Measurements from ENCODE around the gene ZFP3. TPM values are rescaled to one million over a fixed set of nuclear protein-coding genes. Genes with fewer than 3 reads are reported as not detected.

ZFP3 gene
- total RNA-seq, 3 donors from 2014 or later (not counting 1 experiment from before 2014, with no cell fraction given) = 3.8 to 7.2 (median 5.1) TPM

- peaks cover 0 to 7% of the 10 kb centered on the region in 2 donors for H3K27me3 Mint-ChIP-seq (ENCODE audit: low read depth in 2 of 2)
- H3K9me3 Mint-ChIP-seq = no peaks in the 10 kb centered on the region
- H3K4me3 Mint-ChIP-seq = no peak overlapping the region
- no peak overlapping the region for H3K27ac Mint-ChIP-seq
- no peak for ATAC-seq
- Histone ChIP-seq H3K4me3 (ENCODE audit: low read length) (no peak overlapping the region), H3K27me3 (ENCODE audit: control insufficient read depth, insufficient read depth, low read length) (no peaks in the 10 kb centered on the region), H3K27ac (ENCODE audit: low read length) (no peak overlapping the region), H3K9me3 (ENCODE audit: control insufficient read depth, insufficient read depth, low read length) (no peaks in the 10 kb centered on the region), H3K36me3 (ENCODE audit: control insufficient read depth, insufficient read depth, low read length) (no peaks in the 10 kb centered on the region), H3K4me1 (ENCODE audit: control insufficient read depth, insufficient read depth, low read length) (peaks cover 14% of the 10 kb centered on the region)
- intact Hi-C loops (cut with micrococcal nuclease) = no loop called here
- no peak for TF ChIP-seq CTCF (IDR thresholded peaks at IDR 0.05)
- no peaks in the 10 kb centered on the region for H3K36me3 Mint-ChIP-seq
- no peak for DNase-seq
- WGBS (ENCODE audit: insufficient coverage) = 91% methylated on average over 13 of the region's 13 CpGs
- H3K4me1 Mint-ChIP-seq = peaks cover 6 to 13% of the 10 kb centered on the region in 2 donors
Observed at GRCh38 chr17:5033352-5034015, 44.8 kb upstream of the ZFP3 start.

DNA sequence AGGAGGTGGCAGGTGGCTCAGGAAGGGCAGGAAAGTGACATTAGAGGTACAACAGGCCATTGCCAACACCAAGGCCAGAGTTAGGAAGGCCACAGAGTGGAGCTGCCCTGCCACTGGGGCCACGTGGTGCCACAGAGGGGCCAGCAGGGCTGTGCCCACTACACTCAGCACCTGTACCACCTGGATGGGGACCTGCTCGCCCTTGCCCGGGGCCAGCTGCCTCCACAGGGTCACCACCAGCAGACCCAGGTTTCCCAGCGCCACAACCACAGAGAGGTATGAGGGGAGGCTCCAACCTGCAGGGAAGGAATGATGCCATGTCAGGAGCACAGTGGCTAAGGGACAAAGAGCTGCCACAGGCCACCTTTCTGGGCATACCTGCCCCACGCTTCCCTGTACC is 44.2 kb upstream of the ZFP3 start:
- no peak overlapping the region for H3K27ac Mint-ChIP-seq
- DNase-seq = no peak
- no peaks in the 10 kb centered on the region for H3K27me3 ChIP-seq (ENCODE audit: control insufficient read depth, insufficient read depth, low read length)
- peaks cover 6 to 13% of the 10 kb centered on the region in 2 donors for H3K4me1 Mint-ChIP-seq
- H3K27me3 Mint-ChIP-seq (ENCODE audit: low read depth in 2 of 2) = peaks cover 0 to 7% of the 10 kb centered on the region in 2 donors
- no peak overlapping the region for H3K27ac ChIP-seq (ENCODE audit: low read length)
- no peaks in the 10 kb centered on the region for H3K9me3 Mint-ChIP-seq
- no peak for TF ChIP-seq CTCF (IDR thresholded peaks at IDR 0.05)
- H3K9me3 ChIP-seq (ENCODE audit: control insufficient read depth, insufficient read depth, low read length) = no peaks in the 10 kb centered on the region
- no peaks in the 10 kb centered on the region for H3K36me3 ChIP-seq (ENCODE audit: control insufficient read depth, insufficient read depth, low read length)
- 88% methylated on average over 5 of the region's 5 CpGs for WGBS (ENCODE audit: insufficient coverage)
- peaks cover 14% of the 10 kb centered on the region for H3K4me1 ChIP-seq (ENCODE audit: control insufficient read depth, insufficient read depth, low read length)
- no peak for ATAC-seq
- intact Hi-C loops (cut with micrococcal nuclease) = no loop called here
- H3K4me3 Mint-ChIP-seq = no peak overlapping the region
- H3K4me3 ChIP-seq (ENCODE audit: low read length) = no peak overlapping the region
- no peaks in the 10 kb centered on the region for H3K36me3 Mint-ChIP-seq

- intact Hi-C loops (cut with micrococcal nuclease) = no loop called here
- Histone ChIP-seq H3K4me1 (ENCODE audit: control insufficient read depth, insufficient read depth, low read length) (peaks cover 14% of the 10 kb centered on the region), H3K27ac (ENCODE audit: low read length) (no peak overlapping the region), H3K9me3 (ENCODE audit: control insufficient read depth, insufficient read depth, low read length) (no peaks in the 10 kb centered on the region), H3K4me3 (ENCODE audit: low read length) (no peak overlapping the region), H3K27me3 (ENCODE audit: control insufficient read depth, insufficient read depth, low read length) (no peaks in the 10 kb centered on the region), H3K36me3 (ENCODE audit: control insufficient read depth, insufficient read depth, low read length) (no peaks in the 10 kb centered on the region)
- H3K27ac Mint-ChIP-seq = no peak overlapping the region
- H3K4me3 Mint-ChIP-seq = no peak overlapping the region
- TF ChIP-seq CTCF (IDR thresholded peaks at IDR 0.05) = no peak
- 89% methylated on average over 14 of the region's 14 CpGs for WGBS (ENCODE audit: insufficient coverage)
- peaks cover 6 to 13% of the 10 kb centered on the region in 2 donors for H3K4me1 Mint-ChIP-seq
- ATAC-seq (no peak), DNase-seq (no peak)
- H3K9me3 Mint-ChIP-seq = no peaks in the 10 kb centered on the region
- H3K36me3 Mint-ChIP-seq = no peaks in the 10 kb centered on the region
- peaks cover 0 to 7% of the 10 kb centered on the region in 2 donors for H3K27me3 Mint-ChIP-seq (ENCODE audit: low read depth in 2 of 2)
Observed at GRCh38 chr17:5034651-5035050, 43.6 kb upstream of the ZFP3 start.

- Histone ChIP-seq H3K9me3 (ENCODE audit: control insufficient read depth, insufficient read depth, low read length) (no peaks in the 10 kb centered on the region), H3K27me3 (ENCODE audit: control insufficient read depth, insufficient read depth, low read length) (no peaks in the 10 kb centered on the region), H3K36me3 (ENCODE audit: control insufficient read depth, insufficient read depth, low read length) (no peaks in the 10 kb centered on the region), H3K27ac (ENCODE audit: low read length) (no peak within 1 kb of the TSS), H3K4me1 (ENCODE audit: control insufficient read depth, insufficient read depth, low read length) (peaks cover 14% of the 10 kb centered on the region), H3K4me3 (ENCODE audit: low read length) (no peak within 1 kb of the TSS)
- intact Hi-C loops (cut with micrococcal nuclease) = no loop called here
- ATAC-seq = no peak
- Mint-ChIP-seq H3K36me3 (no peaks in the 10 kb centered on the region), H3K9me3 (no peaks in the 10 kb centered on the region), H3K4me3 (no peak within 1 kb of the TSS), H3K27ac (no peak within 1 kb of the TSS), H3K4me1 (peaks cover 6 to 13% of the 10 kb centered on the region in 2 donors), H3K27me3 (ENCODE audit: low read depth in 2 of 2) (peaks cover 0 to 7% of the 10 kb centered on the region in 2 donors)
- no peak for DNase-seq
- 13% methylated on average over 23 of the region's 24 CpGs for WGBS (ENCODE audit: insufficient coverage)
- no peak for TF ChIP-seq CTCF (IDR thresholded peaks at IDR 0.05)
Observed at GRCh38 chr17:5035315-5035714, 43.0 kb upstream of the ZFP3 start, which contains the start of gene SLC52A1. SLC52A1 (minus strand) TSS chr17:5035426; CDS start chr17:5034606, 820 bp downstream.
